Neural cell (in vitro differentiated cells): ENCODE results near the gene POPDC2. TPM values are rescaled to one million over a fixed set of nuclear protein-coding genes. Genes with fewer than 3 reads are reported as not detected.

Experiments used
- H2AFZ ChIP-seq: fragments of 200-600, 300-800 bp; sonication (generic), shearing (Covaris generic); 2 replicates; pipeline ENCODE4 v1.6.0; 2014; ENCODE audit warnings: low read depth, mild to moderate bottlenecking, antibody characterized with exemption, low read length, moderate library complexity
- H3F3A ChIP-seq: fragments of 200-600 bp; shearing (Covaris generic); 2 replicates; pipeline ENCODE4 v1.6.1; 2016; ENCODE audit warnings: mild to moderate bottlenecking, moderate library complexity, mixed read lengths, antibody characterized with exemption, low read length; ENCODE audit not compliant: insufficient read depth, poor library complexity, severe bottlenecking
- H3K27ac ChIP-seq: fragments of 200-600, 300-800 bp; sonication (generic), shearing (Covaris generic); 2 replicates; pipeline ENCODE4 v1.5.1; 2014; ENCODE audit warnings: mild to moderate bottlenecking, low read length, moderate library complexity
- H3K27me3 ChIP-seq: fragments of 300-800, 200-600 bp; sonication (generic), shearing (Covaris generic); 2 replicates; pipeline ENCODE4 v1.6.0; 2014; ENCODE audit warnings: mild to moderate bottlenecking, low read depth, low read length, moderate library complexity; ENCODE audit not compliant: insufficient read depth
- H3K36me3 ChIP-seq: fragments of 300-800, 200-600 bp; sonication (generic), shearing (Covaris generic); 2 replicates; pipeline ENCODE4 v1.5.1; 2014; ENCODE audit warnings: mild to moderate bottlenecking, antibody characterized with exemption, low read length, moderate library complexity; ENCODE audit not compliant: insufficient read depth
- H3K4me2 ChIP-seq: fragments of 300-800, 200-600 bp; sonication (generic), shearing (Covaris generic); 2 replicates; pipeline ENCODE4 v1.6.0; 2014; ENCODE audit warnings: mild to moderate bottlenecking, low read length
- H3K4me3 ChIP-seq: fragments of 300-800, 200-600 bp; sonication (generic), shearing (Covaris generic); 2 replicates; pipeline ENCODE4 v1.5.1; 2014; ENCODE audit warnings: mild to moderate bottlenecking, low read length, moderate library complexity
- H3K79me2 ChIP-seq: fragments of 200-600 bp; shearing (Covaris generic); replicated peaks from 2 replicates; pipeline ENCODE4 v1.6.0; 2014; ENCODE audit warnings: mild to moderate bottlenecking, low read length, moderate library complexity; ENCODE audit not compliant: insufficient read depth
- H3K9ac ChIP-seq: fragments of 300-800, 200-600 bp; sonication (generic), shearing (Covaris generic); 2 replicates; pipeline ENCODE4 v1.6.1; 2016; ENCODE audit warnings: mild to moderate bottlenecking, low read length, mixed read lengths
- H3K9me2 ChIP-seq: fragments of 200-600 bp; shearing (Covaris generic); 2 replicates; pipeline ENCODE4 v1.6.1; 2016; ENCODE audit warnings: mild to moderate bottlenecking, low read length, mixed read lengths; ENCODE audit not compliant: insufficient read depth
- H3K9me3 ChIP-seq: fragments of 200-600, 300-800 bp; sonication (generic), shearing (Covaris generic); 2 replicates; pipeline ENCODE4 v1.6.1; 2016; ENCODE audit warnings: mild to moderate bottlenecking, mixed run types, low read length, moderate library complexity, mixed read lengths
- H4K20me1 ChIP-seq: fragments of 200-600 bp; shearing (Covaris generic); 2 replicates; pipeline ENCODE4 v1.6.1; 2016; ENCODE audit warnings: mild to moderate bottlenecking, mixed run types; ENCODE audit not compliant: insufficient read depth
- CTCF ChIP-seq: fragments of 450-650 bp; IDR thresholded peaks from 2 replicates; pipeline ENCODE4 v1.5.1; 2014; ENCODE audit warnings: antibody characterized with exemption, mild to moderate bottlenecking, moderate library complexity; ENCODE audit not compliant: poor library complexity, severe bottlenecking
- EP300 ChIP-seq: fragments of 450-650 bp; conservative IDR thresholded peaks from 2 replicates; pipeline ENCODE4 v1.6.1; 2014; ENCODE audit warnings: antibody characterized with exemption, mild to moderate bottlenecking, moderate library complexity; ENCODE audit not compliant: poor library complexity, severe bottlenecking
- EZH2 ChIP-seq: fragments of 200-600, 300-800 bp; shearing (Covaris generic), sonication (generic); IDR thresholded peaks from 2 replicates; pipeline ENCODE4 v1.6.1; 2014; ENCODE audit warnings: antibody characterized with exemption, low read length, borderline replicate concordance, mild to moderate bottlenecking; ENCODE audit not compliant: insufficient read depth, poor library complexity, severe bottlenecking
- MXI1 ChIP-seq: fragments of 450-650 bp; conservative IDR thresholded peaks from 2 replicates; pipeline ENCODE4 v1.6.1; 2014; ENCODE audit warnings: antibody characterized with exemption, mild to moderate bottlenecking; ENCODE audit not compliant: poor library complexity, severe bottlenecking
- POLR2AphosphoS5 ChIP-seq: IDR thresholded peaks from 2 replicates; pipeline ENCODE4 v1.6.1; 2012
- RAD21 ChIP-seq: fragments of 450-650 bp; conservative IDR thresholded peaks from 2 replicates; pipeline ENCODE4 v1.6.1; 2014; ENCODE audit warnings: antibody characterized with exemption, mild to moderate bottlenecking, moderate library complexity
- SMC3 ChIP-seq: fragments of 450-650 bp; conservative IDR thresholded peaks from 2 replicates; pipeline ENCODE4 v1.6.1; 2014; ENCODE audit warnings: antibody characterized with exemption, mild to moderate bottlenecking, moderate library complexity; ENCODE audit not compliant: poor library complexity
- TAF1 ChIP-seq: IDR thresholded peaks from 2 replicates; pipeline ENCODE4 v1.6.1; 2012; ENCODE audit warnings: low read depth
- polyA plus RNA-seq: library from polyadenylated mRNA; depleted of rRNA; stranded (reverse); fragments of >200 nt; gene quantifications from 2 replicates; pipeline ENCODE4 v1.2.3, GENCODE V29; 2014
- TF ChIP-seq, protein P1 (sequence below): IDR thresholded peaks from 2 replicates; pipeline ENCODE4 v1.6.1; 2012; ENCODE audit warnings: borderline replicate concordance

Gene POPDC2
- polyA plus RNA-seq, 1 donor from 2014 or later, result 3.4 TPM

- Histone ChIP-seq H3K4me2 (no peak overlapping the region), H3K4me3 (no peak overlapping the region), H3K27me3 (no peaks in the 10 kb centered on the region), H3K79me2 (no peaks in the 10 kb centered on the region), H3K9me3 (no peaks in the 10 kb centered on the region), H3K9ac (no peak overlapping the region), H3K27ac (no peak overlapping the region), H3K36me3 (no peaks in the 10 kb centered on the region), H2AFZ (no peak overlapping the region), H3F3A (no peaks in the 10 kb centered on the region), H3K9me2 (no peaks in the 10 kb centered on the region), H4K20me1 (no peaks in the 10 kb centered on the region)
- no peak for TF ChIP-seq MXI1
- TF ChIP-seq, protein P1, sequence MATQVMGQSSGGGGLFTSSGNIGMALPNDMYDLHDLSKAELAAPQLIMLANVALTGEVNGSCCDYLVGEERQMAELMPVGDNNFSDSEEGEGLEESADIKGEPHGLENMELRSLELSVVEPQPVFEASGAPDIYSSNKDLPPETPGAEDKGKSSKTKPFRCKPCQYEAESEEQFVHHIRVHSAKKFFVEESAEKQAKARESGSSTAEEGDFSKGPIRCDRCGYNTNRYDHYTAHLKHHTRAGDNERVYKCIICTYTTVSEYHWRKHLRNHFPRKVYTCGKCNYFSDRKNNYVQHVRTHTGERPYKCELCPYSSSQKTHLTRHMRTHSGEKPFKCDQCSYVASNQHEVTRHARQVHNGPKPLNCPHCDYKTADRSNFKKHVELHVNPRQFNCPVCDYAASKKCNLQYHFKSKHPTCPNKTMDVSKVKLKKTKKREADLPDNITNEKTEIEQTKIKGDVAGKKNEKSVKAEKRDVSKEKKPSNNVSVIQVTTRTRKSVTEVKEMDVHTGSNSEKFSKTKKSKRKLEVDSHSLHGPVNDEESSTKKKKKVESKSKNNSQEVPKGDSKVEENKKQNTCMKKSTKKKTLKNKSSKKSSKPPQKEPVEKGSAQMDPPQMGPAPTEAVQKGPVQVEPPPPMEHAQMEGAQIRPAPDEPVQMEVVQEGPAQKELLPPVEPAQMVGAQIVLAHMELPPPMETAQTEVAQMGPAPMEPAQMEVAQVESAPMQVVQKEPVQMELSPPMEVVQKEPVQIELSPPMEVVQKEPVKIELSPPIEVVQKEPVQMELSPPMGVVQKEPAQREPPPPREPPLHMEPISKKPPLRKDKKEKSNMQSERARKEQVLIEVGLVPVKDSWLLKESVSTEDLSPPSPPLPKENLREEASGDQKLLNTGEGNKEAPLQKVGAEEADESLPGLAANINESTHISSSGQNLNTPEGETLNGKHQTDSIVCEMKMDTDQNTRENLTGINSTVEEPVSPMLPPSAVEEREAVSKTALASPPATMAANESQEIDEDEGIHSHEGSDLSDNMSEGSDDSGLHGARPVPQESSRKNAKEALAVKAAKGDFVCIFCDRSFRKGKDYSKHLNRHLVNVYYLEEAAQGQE, result no peak
- no peak for TF ChIP-seq SMC3
Observed at GRCh38 chr3:119632216-119632615, 28.2 kb downstream of the POPDC2 start.

DNA sequence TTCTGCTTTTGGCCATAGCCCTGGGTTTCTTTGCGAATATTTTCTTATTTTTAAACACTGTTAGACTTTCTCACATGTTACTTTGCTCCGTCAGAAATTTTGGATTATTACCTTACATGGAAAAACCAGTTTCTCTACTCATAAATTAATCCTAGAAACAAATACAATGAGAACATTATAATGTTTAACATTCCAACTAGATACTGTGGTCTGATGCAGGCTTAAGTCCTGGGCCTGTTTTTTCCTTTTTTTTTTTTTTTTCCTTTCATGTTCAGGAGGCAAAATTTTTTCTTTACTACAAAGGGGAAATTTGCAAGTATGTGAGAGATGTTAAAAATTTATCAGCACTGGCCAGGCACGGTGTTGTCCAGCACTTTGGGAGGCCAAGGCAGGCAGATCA is 28.9 kb downstream of the POPDC2 start:
- Histone ChIP-seq H3K27me3 (no peaks in the 10 kb centered on the region), H2AFZ (no peak overlapping the region), H4K20me1 (no peaks in the 10 kb centered on the region), H3F3A (no peaks in the 10 kb centered on the region), H3K9me3 (no peaks in the 10 kb centered on the region), H3K4me2 (no peak overlapping the region), H3K9me2 (no peaks in the 10 kb centered on the region), H3K79me2 (no peaks in the 10 kb centered on the region), H3K36me3 (no peaks in the 10 kb centered on the region), H3K4me3 (no peak overlapping the region), H3K9ac (no peak overlapping the region), H3K27ac (no peak overlapping the region)
- TF ChIP-seq POLR2AphosphoS5 (no peak), EZH2 (no peak), EP300 (no peak), TAF1 (no peak), CTCF (no peak), RAD21 (no peak), MXI1 (no peak), SMC3 (no peak)
- TF ChIP-seq, protein P1, result no peak
